ENCODE results near the gene ALK. TPM values are rescaled to one million over a fixed set of nuclear protein-coding genes. Genes with fewer than 3 reads are reported as not detected.

ALK gene
- total and polyA plus RNA-seq, 2 experiments from 2014 or later: 0.35 TPM; not detected in 1

DNA sequence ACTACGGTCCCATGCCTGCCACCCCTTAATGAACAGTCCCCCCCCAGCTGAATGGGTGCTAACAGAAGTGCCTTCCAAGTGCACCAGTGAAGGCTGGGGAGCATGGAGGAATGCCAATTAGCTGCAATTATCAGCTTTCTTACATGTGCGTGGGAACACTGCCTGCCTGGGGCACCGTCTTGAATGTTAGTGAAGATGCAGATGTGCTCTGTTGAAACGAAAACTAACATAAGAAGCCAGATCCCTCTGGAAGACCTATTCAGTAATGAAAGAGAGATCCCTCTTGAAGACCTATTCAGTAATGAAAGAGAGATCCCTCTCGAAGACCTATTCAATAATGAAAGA, 651.6 kb downstream of the ALK start (continued):
- TF ChIP-seq ZNF331 (CRISPR knock-in tag; IDR thresholded peaks at IDR 0.05; ENCODE audit: low read depth) (no peak), NANOG (IDR thresholded peaks at IDR 0.05; ENCODE audit: borderline replicate concordance) (no peak), CTCF (conservative IDR thresholded peaks at IDR 0.05; ENCODE audit: low read depth in 2 of 2) (no peak), ZNF114 (CRISPR knock-in tag; IDR thresholded peaks at IDR 0.05) (no peak), EZH2phosphoT487 (IDR thresholded peaks at IDR 0.05; ENCODE audit: unreplicated experiment) (no peak), JUNB (IDR thresholded peaks at IDR 0.05; ENCODE audit: unreplicated experiment) (no peak), ETS1 (IDR thresholded peaks at IDR 0.05) (no peak), REST (IDR thresholded peaks at IDR 0.05; ENCODE audit: unreplicated experiment) (no peak), STAT1 (IDR thresholded peaks at IDR 0.05; ENCODE audit: unreplicated experiment) (no peak)

- no peaks in the 10 kb centered on the region for H3K27me3 ChIP-seq (ENCODE audit: insufficient read depth)
- H3K4me3 Mint-ChIP-seq: no peak overlapping the region
- peaks cover 3% of the 10 kb centered on the region; the same call in 2 of the 3 replicates for H3K9me3 Mint-ChIP-seq
- H2AFZ ChIP-seq: no peak overlapping the region
- no peak overlapping the region for H3K27ac ChIP-seq (ENCODE audit: low read depth)
- H3K36me3 Mint-ChIP-seq (ENCODE audit: low read depth): no peaks in the 10 kb centered on the region
- peaks cover 18% of the 10 kb centered on the region for H3K4me1 Mint-ChIP-seq
- no peak for DNase-seq (ENCODE audit: low spot score)
- ATAC-seq: no peak
- no peak overlapping the region for H3K4me3 ChIP-seq
- H3K27ac Mint-ChIP-seq: no peak overlapping the region
- no peaks in the 10 kb centered on the region for H3K36me3 ChIP-seq (ENCODE audit: insufficient read depth)
- no peaks in the 10 kb centered on the region for H3F3A ChIP-seq (replicated peaks; ENCODE audit: low read depth)
- H3K79me2 ChIP-seq (replicated peaks; ENCODE audit: insufficient read depth): no peaks in the 10 kb centered on the region
- no peaks in the 10 kb centered on the region for H3K9me2 ChIP-seq (ENCODE audit: insufficient read depth)
- H3K27me3 Mint-ChIP-seq (ENCODE audit: insufficient read depth, low read depth, poor library complexity): no peaks in the 10 kb centered on the region
- H3K4me2 ChIP-seq: no peak overlapping the region
- no peaks in the 10 kb centered on the region for H4K20me1 ChIP-seq (replicated peaks; ENCODE audit: insufficient read depth)
- no peaks in the 10 kb centered on the region for H3K4me1 ChIP-seq (ENCODE audit: insufficient read depth)
- TF ChIP-seq ZNF114 (CRISPR knock-in tag; IDR thresholded peaks at IDR 0.05): no peak
- TF ChIP-seq CTCF (conservative IDR thresholded peaks at IDR 0.05; ENCODE audit: low read depth in 2 of 2): no peak
- TF ChIP-seq STAT1 (IDR thresholded peaks at IDR 0.05; ENCODE audit: unreplicated experiment): no peak
- TF ChIP-seq JUNB (IDR thresholded peaks at IDR 0.05; ENCODE audit: unreplicated experiment): no peak
- TF ChIP-seq EZH2 (IDR thresholded peaks at IDR 0.05; ENCODE audit: low read depth, unreplicated experiment): no peak
- no peak for TF ChIP-seq ETS1 (IDR thresholded peaks at IDR 0.05)
- no peak for TF ChIP-seq POLR2AphosphoS5 (IDR thresholded peaks at IDR 0.05; ENCODE audit: low read depth)
Measured at GRCh38 chr2:29269095-29269764, 652.2 kb downstream of the ALK start.
